Activated CD4-positive, alpha-beta T cell treated with anti-CD3 and anti-CD28 coated beads, Interleukin-2, amount 50 U/mL, for 48 hours (primary cell): ENCODE measurements around the gene EXOC4.

ENCODE experiments used
- DNase-seq, 2 experiments: peaks; one replicate each; pipeline ENCODE4 v3.0.0-alpha.2; 2020

EXOC4 gene

DNA sequence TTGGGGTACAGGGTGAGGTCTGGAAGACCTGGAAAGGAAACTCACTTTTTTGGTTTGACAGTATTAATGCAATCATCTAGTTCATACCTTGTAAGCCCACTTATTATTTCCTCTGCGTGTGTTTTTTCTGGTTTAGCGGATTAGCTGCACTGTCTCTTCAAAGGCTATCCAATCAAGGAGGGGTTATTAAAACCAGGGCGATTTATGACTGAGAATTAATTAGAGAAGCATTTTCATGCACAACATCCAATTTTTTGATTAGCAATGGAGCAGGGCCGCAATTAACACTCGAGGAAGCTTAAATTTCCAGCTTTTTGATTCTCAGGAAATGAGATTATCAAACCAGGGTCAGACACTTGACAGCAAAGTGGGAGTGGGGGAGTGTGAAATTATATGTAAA, 248.9 kb downstream of the EXOC4 start:
- no peak for DNase-seq

DNA sequence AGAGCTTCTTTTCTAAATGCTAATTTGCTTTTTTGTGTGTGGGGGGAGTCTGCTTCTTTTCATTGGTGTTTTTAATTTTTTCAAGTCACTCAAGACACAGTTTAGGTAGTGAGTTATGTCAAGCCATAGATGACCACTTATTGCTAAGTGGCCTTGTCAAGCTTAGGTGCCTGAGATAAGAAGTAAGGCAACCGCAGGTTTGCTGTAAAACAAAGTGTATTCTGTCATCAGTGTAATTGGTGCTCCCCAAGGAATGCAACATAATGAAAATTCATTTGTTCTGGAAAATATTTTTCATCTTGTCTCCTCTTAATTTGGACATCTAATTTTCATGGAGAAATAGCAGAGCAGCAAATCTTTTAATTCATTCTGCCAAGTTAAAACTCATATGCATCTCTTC, 249.6 kb downstream of the EXOC4 start:
- no peak for DNase-seq

DNA sequence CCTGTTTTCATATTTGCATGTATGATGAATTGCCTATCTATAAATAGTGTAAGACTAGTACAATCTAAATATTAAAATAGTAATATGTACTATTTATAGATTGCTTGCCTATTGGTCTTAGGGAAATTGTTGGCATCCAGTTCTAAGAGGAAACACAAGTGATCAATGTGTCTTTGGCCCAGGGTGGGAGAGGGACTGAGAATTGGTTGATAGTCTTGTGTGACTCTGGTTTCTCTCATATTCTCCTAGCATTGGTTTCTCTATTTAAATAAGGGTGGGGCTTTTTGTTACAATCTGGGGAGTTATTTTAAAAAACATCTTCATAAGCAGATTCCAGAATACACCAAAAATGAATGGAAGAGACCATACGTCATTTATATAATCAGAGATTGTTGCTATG, 250.1 kb downstream of the EXOC4 start:
- DNase-seq = no peak

DNA sequence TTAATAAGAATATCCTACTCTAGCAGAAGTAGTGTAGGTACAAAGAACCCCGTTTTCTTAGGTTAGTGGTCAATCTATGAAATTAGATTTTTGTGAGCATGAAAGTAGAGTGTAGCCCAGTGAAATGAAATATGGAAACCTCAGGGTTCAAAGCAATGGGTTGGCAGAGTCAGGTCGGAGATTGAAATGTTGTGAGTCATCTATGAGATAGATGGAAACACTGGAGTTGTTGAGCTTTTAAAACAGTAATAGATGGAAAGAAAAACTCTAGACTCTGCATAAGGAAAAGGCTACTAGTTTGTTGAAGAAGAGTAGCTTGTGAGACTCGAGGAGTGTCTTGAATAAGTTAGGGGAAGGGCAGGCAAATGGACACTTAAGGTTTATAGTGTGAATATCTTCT, 251.9 kb downstream of the EXOC4 start:
- DNase-seq = no peak

DNA sequence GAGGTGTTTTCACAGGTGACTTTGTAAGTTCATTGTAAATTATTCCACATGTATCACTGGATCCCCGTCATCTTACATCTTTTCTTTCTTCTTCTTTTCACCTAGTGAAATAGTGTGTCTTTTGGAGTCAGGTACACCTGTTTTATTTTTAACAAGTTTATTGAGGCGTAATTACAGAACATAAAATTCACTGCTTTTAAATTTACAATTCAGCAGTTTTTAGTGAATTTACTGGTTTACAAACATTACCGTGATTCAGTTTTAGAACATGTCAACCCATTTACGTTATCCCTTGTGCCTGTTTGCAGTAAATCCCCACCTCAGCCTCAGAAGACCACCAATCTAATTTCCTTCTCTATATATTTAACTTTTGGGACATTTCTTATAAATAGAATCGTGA, 256.9 kb downstream of the EXOC4 start:
- DNase-seq = no peak

DNA sequence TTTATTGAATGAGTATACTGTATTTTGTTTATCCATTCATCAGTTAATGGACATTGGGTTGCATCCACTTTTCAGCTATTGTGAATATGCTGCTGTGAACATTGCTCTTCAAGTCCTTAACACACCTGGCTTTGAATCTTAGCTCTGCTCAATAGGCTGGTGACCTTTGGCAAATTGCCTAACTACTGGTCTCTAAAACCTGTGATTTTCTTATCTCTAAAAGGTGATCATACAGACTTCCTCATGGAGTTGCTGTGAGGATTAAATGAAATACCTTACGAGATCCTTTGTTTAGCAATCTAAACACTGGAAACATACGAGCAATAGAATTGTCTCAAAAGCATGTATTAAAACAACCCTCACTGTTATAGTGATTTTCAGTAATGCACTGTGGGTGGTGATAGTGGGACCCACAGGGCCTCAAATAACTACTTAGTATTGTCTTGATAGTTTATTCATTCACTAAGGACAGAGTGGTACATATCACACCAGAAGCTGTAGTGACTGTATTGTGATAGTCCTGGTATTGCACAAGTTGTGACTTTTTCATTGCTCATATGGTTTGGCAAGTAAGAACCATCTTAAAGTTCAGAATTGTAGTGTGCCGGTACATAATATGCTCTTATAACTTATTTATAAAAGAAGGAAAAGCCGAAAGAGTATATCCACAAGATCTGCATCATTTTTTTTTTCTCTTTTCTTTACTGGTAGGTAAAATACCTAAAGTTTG, 257.6 kb downstream of the EXOC4 start:
- no peak for DNase-seq

DNA sequence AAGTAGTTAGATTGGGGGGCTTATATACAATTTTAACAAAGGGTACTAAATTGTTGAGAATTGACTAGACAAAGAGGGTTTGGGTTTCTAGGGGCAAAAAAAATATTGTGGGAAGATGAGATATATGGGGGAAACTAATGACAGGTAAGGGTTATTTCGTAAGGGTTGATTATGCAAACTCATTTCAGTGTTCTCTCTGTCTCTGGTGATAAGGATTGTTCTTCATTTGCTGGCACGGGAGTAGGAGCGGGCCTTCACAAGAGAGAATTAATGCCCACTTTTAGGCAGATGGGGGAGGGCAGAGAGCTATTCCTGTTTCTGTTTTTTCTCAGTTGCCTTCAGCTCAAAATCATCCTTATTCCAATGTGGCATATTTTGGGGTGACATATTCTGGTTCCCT, 258.4 kb downstream of the EXOC4 start:
- DNase-seq = no peak

DNA sequence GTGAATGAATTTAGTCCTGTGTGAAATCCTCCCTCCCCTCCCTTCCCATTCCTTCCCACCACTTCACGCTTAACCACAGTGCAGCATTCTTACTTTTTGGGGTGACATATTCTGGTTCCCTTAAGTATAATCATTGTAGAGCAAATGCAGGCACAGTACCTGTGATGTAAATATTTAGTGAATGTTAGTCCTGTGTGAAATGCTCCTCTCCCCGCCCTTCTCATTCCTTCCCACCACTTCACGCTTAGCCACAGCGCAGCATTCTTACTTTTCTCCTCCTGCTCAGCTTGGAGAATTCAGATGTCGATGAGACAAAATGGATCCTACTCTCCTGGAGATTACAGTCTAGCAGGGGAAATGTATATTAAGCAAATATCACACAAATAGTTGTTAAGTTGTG, 258.8 kb downstream of the EXOC4 start:
- no peak for DNase-seq

DNA sequence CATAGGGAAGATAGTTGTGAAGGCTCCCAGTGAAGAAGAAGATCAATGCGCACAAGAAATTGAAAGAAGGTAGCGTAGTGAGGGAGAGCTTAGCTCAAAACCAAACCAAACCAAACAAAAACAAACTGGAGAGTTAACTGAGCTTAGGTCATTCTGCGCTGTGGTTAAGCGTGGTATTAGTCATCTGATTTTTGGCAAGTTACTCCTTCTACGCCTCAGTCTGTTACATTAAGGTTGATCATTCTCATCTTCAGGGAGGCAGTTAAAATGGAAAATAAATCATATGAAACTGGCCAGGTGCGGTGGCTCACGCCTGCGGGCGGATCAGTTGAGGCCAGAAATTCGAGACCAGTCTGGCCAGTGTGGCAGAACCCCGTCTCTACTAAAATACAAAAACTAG, 259.7 kb downstream of the EXOC4 start:
- no peak for DNase-seq

DNA sequence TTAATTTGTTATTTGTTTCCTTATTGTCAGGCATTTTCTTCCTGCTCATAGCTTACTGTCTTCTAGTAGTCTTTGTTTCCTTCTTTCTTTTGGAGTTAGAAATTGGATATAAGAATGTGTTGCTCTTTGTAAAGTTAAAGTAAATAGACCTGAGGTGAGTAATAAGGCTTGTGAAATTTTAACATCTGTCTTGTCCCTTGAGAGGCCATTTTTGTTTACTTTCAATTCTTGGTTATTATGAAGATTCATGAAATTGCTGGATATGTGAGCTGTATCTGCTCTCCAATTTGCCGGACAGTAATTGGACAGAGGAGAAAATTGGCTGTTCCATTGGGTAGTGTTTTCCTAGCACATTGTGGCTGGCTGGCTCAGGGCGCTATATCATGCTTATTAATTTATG, 260.7 kb downstream of the EXOC4 start:
- no peak for DNase-seq

DNA sequence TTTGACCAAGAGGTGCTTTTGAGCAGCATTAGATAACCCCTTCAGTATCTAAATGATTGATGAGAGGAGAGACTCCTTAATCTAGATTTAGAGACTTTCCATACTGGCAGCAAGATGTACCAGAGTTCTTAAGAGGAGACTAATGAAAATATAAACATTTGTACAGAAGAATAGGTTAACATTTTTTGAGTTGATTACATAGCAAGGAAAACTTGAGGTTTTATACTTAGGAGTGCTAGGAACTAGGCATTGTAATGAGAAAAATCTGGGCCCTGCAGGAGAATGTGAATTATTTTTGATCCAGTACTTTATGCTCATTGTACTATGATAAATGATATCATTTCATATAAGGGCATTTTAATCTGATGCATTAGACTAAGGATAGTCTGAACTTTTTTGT, 261.7 kb downstream of the EXOC4 start:
- DNase-seq = no peak

DNA sequence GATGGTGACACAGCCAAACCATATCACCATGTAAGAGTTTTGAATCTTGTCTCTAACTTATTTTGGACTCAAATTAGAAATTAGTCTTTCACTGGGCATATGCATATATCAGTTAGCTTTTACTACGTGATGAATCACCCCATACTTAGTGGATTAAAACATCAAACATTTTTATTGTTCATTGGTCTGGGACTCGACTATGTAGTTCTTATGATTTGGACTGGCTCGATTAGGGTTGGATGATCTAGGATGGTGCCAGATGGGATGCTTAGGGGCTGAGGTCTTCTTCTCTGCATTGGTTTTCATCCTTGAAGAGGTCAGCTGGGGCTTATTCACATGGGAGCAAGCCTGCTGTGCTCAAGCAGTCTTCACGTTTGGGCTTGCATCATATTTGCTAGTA, 264.9 kb downstream of the EXOC4 start:
- no peak for DNase-seq

DNA sequence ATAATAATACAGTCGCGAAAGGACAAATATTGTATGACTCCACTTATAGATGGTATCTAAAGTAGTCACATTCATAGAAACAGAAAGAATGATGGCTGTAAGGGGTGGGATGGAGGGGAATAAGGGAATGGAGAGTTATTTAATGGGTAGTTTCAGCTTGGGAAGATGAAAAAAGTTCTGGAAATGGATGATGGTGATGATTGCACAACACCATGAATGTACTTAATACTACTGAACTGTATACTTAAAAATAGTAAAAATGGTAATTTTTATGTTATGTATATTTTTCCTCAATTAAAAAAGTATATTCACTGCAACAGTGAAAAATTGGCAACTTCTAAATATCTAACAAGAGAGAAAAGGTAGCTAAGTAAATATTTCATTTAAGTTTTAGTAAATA, 265.8 kb downstream of the EXOC4 start:
- no peak for DNase-seq

DNA sequence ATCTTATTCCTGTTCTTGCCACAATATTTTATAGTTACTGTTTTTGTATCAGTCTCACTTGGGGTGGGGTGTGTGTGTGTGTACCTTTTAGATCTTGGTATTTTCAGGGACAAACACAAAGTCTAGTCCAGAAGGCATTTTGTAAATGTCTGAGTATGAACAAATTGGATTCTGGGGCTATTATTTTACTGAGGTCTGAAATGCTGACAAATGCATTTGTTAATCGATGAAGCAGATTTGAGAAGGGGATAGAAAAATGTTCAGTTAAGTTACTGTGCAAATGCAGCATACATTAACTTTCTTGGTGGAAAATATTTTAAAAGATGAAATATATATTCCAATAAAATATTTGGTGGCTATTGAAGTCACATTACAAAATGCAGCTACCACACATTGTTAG, 267.4 kb downstream of the EXOC4 start:
- DNase-seq = no peak

DNA sequence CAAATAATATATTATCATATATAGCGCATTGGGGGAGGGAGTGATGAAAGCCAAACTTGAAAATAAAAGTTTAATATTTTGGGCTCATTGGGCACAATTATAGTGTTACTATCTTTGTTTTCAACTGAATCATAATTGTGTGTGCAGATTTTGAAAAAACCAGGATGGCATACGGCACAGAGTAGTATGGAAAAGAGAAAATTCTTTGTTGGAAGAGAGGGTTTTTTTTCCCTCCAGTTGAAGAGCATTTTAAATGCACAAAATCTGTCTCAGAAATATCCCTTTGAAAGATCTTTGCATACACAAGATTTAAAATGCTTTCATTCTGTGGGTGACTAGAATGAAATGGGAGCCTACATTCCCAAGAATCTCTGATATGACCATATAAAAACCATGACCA, 269.6 kb downstream of the EXOC4 start:
- no peak for DNase-seq

DNA sequence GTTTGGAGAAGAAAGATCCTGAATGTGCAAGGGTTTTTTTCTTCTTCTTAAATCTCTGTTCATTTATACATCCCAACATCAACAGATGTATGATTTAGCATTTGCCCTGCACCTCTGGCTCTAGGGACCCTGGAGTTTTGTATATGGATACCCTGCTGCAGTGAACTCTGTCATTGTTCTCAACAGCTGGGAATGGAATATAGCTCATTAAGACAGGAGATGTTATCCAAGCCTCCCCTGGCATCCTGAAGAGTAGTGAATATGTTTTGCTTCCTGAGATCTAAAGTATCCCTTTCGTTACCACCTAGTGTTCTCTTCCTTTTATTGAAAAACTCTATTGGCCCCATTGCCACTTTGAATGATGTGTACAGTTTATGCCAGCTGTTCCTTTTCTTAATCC, 275.9 kb downstream of the EXOC4 start:
- no peak for DNase-seq

DNA sequence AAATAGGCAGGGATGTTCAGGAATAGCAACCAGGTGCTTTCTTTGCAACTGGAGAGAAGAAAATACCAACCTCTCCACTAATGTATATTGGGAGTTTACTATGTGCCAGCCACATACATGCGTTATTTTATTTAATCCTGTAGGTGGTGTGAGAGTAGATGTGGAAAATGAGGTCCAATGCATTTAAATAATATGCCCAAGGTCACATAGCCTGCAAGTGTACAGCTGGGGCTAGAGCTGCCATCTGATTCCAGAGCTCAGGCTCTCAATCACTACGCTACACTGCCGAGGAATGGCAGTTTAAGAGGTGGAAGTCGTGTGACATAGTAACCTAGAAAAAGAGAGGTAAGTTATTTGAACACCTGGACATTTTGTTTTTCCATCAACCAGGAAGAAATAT, 277.0 kb downstream of the EXOC4 start:
- DNase-seq = no peak

DNA sequence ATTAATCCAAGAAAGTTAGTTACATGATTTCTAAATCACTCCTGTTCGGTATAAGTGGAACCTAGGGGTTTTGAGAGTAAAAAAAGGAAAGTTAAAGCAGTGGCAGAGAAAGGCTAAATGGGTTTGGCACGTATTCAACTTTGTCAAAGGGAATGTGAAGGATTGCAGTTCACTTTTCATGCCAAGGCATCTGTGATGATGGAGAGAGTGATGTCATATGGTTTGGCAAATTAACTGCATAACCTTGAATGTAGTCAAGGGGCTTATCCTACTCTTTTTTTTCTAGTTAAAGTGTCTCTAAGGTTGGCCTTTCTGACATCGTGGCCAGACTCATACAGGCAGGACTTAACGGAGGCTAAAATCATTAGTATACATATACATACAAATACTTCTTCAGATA, 277.8 kb downstream of the EXOC4 start:
- no peak for DNase-seq

DNA sequence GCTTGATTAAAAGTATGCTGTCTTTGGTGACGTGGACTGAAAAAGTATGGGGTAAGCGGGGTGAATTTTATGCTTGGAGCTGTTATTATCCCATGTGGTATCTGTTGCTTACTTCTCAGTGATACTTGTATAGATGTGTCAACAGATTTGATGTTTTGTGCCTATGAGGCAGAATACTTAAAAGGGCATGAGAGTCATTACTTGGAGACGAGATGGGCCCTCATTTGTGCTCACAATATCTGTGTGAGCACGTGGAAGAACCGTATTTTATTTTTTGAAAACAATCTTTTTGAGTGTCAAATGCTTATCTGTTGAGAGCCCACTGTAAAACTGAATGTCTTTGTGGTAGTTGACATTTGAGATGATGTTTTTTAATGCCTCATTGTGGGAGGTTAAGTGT, 281.9 kb downstream of the EXOC4 start:
- DNase-seq = no peak

DNA sequence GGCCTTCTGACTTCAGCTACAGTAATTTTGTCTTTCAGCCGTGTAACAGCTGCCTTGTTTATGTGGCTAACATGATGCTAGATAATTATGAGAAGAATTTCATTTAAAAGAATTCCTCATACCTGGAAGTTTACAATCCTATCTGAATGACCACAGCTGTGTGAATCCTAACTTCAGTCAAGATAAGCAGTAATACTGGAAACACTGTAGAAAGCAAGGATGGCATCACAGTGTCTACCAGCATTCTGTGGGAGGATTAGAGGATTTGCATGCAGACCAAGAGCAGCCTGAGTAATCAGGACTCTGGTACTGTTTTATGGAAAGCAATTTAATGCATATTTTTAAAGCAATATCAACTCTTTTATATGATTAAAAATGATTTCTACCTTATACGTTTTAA, 282.4 kb downstream of the EXOC4 start:
- no peak for DNase-seq

DNA sequence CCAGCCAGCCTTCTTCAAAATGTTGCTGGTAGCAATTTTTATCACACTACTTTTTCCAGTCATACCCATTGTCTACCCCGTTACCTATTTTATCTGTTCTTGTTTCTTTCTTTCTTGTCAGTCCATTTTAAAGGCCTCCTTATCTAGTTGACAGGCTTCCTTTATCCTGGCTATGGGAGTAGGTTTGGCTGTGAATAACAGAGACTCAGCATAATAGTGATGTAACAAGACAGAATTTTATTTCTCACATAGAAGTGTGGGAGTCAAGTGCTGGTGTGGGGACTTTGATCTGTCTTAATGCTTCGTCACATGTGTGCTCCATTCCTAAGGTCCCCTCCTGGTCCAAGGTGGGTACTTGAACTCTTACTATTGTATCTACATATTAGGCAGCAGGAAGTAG, 283.6 kb downstream of the EXOC4 start:
- DNase-seq = no peak

DNA sequence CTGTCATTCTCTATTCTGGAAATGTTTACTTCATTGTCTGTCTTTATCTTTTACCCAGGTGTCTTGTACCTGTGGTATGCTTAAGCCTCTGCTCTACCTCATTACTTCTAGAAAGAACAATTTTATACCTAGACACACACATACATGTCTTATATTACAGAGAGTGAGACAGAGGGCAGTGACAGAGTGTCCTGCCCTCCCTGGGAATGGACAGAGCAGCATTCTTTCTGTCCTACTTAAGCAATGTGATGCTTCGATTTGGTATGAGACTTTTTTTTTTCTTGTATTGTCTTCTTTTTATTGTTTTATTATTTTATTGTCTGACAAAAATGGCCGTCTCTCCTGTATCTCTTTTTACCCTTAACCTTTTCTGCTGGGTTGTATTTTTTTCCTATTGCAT, 286.1 kb downstream of the EXOC4 start:
- DNase-seq = no peak

DNA sequence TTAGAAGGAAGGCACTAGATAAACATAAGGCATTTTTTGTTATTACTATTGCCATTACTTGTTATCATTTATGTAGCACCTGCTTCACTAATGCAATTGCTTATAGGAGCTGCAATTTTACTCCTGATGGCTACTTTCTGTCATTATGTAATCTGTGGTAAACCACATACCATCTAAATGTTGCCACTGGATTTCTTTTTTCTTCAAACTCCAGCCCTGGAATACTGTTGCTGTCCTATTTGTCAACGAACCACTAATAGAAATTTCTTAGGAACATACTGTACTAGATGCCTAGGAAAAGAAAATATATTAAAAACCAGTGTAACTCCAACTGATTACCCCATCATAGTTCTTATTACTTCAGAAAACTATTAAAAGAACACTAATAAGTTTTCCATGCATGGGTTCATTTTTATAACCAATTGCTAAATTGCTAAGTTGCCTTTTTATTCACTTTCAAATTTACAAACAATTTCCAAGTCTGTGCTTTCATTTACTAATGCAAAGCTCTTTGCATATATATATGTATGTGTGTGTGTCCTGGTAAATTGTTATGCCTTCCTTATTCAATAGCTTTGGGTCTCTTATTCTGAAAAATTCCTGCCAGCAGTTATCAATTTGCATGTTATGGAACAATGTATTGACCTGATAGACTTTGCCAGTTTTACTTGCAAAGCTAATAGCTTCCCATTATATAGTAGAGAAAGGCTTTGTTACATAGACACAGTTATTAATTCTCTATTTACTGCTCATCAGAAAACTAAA, 287.4 kb downstream of the EXOC4 start:
- no peak for DNase-seq

DNA sequence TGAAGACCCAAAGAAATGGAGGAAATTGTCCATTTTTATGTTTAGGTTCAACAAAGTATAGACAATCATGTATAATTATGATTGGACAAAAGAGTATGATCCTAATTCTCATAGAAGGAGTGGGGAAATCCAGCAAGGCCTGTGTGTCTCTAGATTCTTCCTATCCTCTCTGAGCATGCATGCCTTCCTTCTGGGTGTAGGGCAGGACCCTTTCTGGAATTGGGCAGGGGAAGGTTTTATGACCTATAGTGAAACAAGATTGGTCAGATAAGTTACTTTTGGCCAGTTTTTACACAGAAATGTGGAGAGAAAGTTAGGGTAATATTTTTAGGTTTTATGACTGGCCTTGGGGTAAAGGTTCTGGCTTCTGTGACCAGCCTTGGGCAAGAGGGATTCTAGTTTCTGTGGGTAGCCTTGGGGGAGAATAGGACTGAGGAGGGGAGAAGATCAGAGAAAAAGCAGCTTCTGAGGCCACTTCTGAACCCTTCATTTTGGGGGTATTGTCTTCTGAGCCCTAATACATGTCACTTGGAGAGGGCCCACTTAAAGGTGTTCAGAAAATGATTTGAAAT, 289.4 kb downstream of the EXOC4 start:
- no peak for DNase-seq

DNA sequence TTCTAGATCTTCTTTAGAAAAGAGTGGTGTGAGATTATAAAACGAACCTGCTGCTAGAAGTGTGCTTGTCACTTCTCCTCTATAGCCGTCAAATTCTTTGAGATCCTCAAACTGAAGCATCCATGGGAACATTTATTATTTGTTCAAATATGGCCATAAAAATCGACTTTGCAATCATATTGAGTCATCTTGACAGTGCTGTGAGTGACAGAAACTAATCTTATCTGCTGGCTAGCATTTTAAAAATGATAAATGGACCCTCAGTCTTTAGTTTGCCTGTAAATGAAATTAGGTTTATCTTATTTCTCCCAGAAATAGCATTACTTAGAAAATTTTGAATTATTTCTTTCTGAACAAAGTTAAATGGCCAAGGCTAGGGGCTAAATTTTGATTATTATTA, 290.8 kb downstream of the EXOC4 start:
- DNase-seq = no peak
